Measurements from ENCODE around the gene KHNYN. TPM values are rescaled to one million over a fixed set of nuclear protein-coding genes. Genes with fewer than 3 reads are reported as not detected.

The KHNYN gene
- total RNA-seq, 2 donors from 2014 or later, result 114 to 126 TPM

GRCh38 chr14:24408764-24409163 is 21.0 kb upstream of the KHNYN start:
- Mint-ChIP-seq H3K4me1 (ENCODE audit: low read depth) (no peaks in the 10 kb centered on the region), H3K4me3 (no peak overlapping the region), H3K27ac (no peak overlapping the region), H3K36me3 (ENCODE audit: insufficient read depth in 2 of 2) (no peaks in the 10 kb centered on the region), H3K9me3 (no peaks in the 10 kb centered on the region), H3K27me3 (ENCODE audit: low read depth) (no peaks in the 10 kb centered on the region)
- DNase-seq, result no peak
- no peak for ATAC-seq (replicated peaks in 1 of 2)

GRCh38 chr14:24409192-24409591 is 20.6 kb upstream of the KHNYN start:
- Mint-ChIP-seq H3K27ac (no peak overlapping the region), H3K9me3 (no peaks in the 10 kb centered on the region), H3K4me3 (no peak overlapping the region), H3K27me3 (ENCODE audit: low read depth) (no peaks in the 10 kb centered on the region), H3K36me3 (ENCODE audit: insufficient read depth in 2 of 2) (no peaks in the 10 kb centered on the region), H3K4me1 (ENCODE audit: low read depth) (no peaks in the 10 kb centered on the region)
- DNase-seq (no peak), ATAC-seq (replicated peaks in 1 of 2) (no peak)

GRCh38 chr14:24409956-24410355 is 19.8 kb upstream of the KHNYN start:
- H3K4me1 Mint-ChIP-seq (ENCODE audit: low read depth), result no peaks in the 10 kb centered on the region
- no peaks in the 10 kb centered on the region for H3K27me3 Mint-ChIP-seq (ENCODE audit: low read depth)
- no peak for ATAC-seq (replicated peaks in 1 of 2)
- H3K27ac Mint-ChIP-seq, result no peak overlapping the region
- no peaks in the 10 kb centered on the region for H3K9me3 Mint-ChIP-seq
- H3K36me3 Mint-ChIP-seq (ENCODE audit: insufficient read depth in 2 of 2), result no peaks in the 10 kb centered on the region
- H3K4me3 Mint-ChIP-seq, result no peak overlapping the region
- no peak for DNase-seq

GRCh38 chr14:24411443-24412389 is 18.0 kb upstream of the KHNYN start:
- no peaks in the 10 kb centered on the region for H3K9me3 Mint-ChIP-seq
- peak; percentile 54 to 60 for ATAC-seq (replicated peaks in 1 of 2)
- peak; percentile 30 to 33 for DNase-seq
- no peak overlapping the region for H3K4me3 Mint-ChIP-seq
- H3K27me3 Mint-ChIP-seq (ENCODE audit: low read depth), result no peaks in the 10 kb centered on the region
- H3K36me3 Mint-ChIP-seq (ENCODE audit: insufficient read depth in 2 of 2), result no peaks in the 10 kb centered on the region
- no peak overlapping the region for H3K27ac Mint-ChIP-seq
- no peaks in the 10 kb centered on the region for H3K4me1 Mint-ChIP-seq (ENCODE audit: low read depth)

- peaks cover 2% of the 10 kb centered on the region for H3K27me3 Mint-ChIP-seq (ENCODE audit: low read depth)
- no peak overlapping the region for H3K4me3 Mint-ChIP-seq
- H3K9me3 Mint-ChIP-seq, result no peaks in the 10 kb centered on the region
- no peak overlapping the region for H3K27ac Mint-ChIP-seq
- ATAC-seq (replicated peaks in 1 of 2) (no peak), DNase-seq (no peak)
- no peaks in the 10 kb centered on the region for H3K36me3 Mint-ChIP-seq (ENCODE audit: insufficient read depth in 2 of 2)
- no peaks in the 10 kb centered on the region for H3K4me1 Mint-ChIP-seq (ENCODE audit: low read depth)
Observed at GRCh38 chr14:24414077-24414476, 15.7 kb upstream of the KHNYN start.

GRCh38 chr14:24414732-24415420 is 14.9 kb upstream of the KHNYN start:
- H3K27me3 Mint-ChIP-seq (ENCODE audit: low read depth), result peaks cover 6% of the 10 kb centered on the region
- DNase-seq (no peak), ATAC-seq (replicated peaks in 1 of 2) (no peak)
- H3K36me3 Mint-ChIP-seq (ENCODE audit: insufficient read depth in 2 of 2), result no peaks in the 10 kb centered on the region
- H3K9me3 Mint-ChIP-seq, result no peaks in the 10 kb centered on the region
- H3K4me1 Mint-ChIP-seq (ENCODE audit: low read depth), result no peaks in the 10 kb centered on the region
- H3K27ac Mint-ChIP-seq, result no peak overlapping the region
- no peak overlapping the region for H3K4me3 Mint-ChIP-seq

- DNase-seq (no peak), ATAC-seq (replicated peaks in 1 of 2) (no peak)
- no peaks in the 10 kb centered on the region for H3K36me3 Mint-ChIP-seq (ENCODE audit: insufficient read depth in 2 of 2)
- no peaks in the 10 kb centered on the region for H3K4me1 Mint-ChIP-seq (ENCODE audit: low read depth)
- H3K4me3 Mint-ChIP-seq, result no peak overlapping the region
- H3K9me3 Mint-ChIP-seq, result no peaks in the 10 kb centered on the region
- no peak overlapping the region for H3K27ac Mint-ChIP-seq
- H3K27me3 Mint-ChIP-seq (ENCODE audit: low read depth), result peaks cover 12% of the 10 kb centered on the region
Observed at GRCh38 chr14:24415421-24416253, 14.1 kb upstream of the KHNYN start.

- Mint-ChIP-seq H3K4me3 (no peak overlapping the region), H3K9me3 (no peaks in the 10 kb centered on the region), H3K27ac (no peak overlapping the region), H3K36me3 (ENCODE audit: insufficient read depth in 2 of 2) (no peaks in the 10 kb centered on the region), H3K4me1 (ENCODE audit: low read depth) (no peaks in the 10 kb centered on the region), H3K27me3 (ENCODE audit: low read depth) (peaks cover 12% of the 10 kb centered on the region)
- DNase-seq, result no peak
- no peak for ATAC-seq (replicated peaks in 1 of 2)
Observed at GRCh38 chr14:24416254-24416931, 13.4 kb upstream of the KHNYN start.

- no peaks in the 10 kb centered on the region for H3K4me1 Mint-ChIP-seq (ENCODE audit: low read depth)
- no peaks in the 10 kb centered on the region for H3K36me3 Mint-ChIP-seq (ENCODE audit: insufficient read depth in 2 of 2)
- no peak overlapping the region for H3K4me3 Mint-ChIP-seq
- no peak overlapping the region for H3K27ac Mint-ChIP-seq
- H3K27me3 Mint-ChIP-seq (ENCODE audit: low read depth), result peaks cover 12% of the 10 kb centered on the region
- no peak for ATAC-seq (replicated peaks in 1 of 2)
- no peaks in the 10 kb centered on the region for H3K9me3 Mint-ChIP-seq
- DNase-seq, result no peak
Observed at GRCh38 chr14:24416932-24417619, 12.7 kb upstream of the KHNYN start.

- H3K9me3 Mint-ChIP-seq, result no peaks in the 10 kb centered on the region
Observed at GRCh38 chr14:24417832-24418491, 11.8 kb upstream of the KHNYN start.

GRCh38 chr14:24418492-24418873 is 11.3 kb upstream of the KHNYN start:
- Mint-ChIP-seq H3K4me3 (no peak overlapping the region), H3K27ac (no peak overlapping the region), H3K36me3 (ENCODE audit: insufficient read depth in 2 of 2) (no peaks in the 10 kb centered on the region), H3K27me3 (ENCODE audit: low read depth) (peaks cover 12% of the 10 kb centered on the region), H3K9me3 (no peaks in the 10 kb centered on the region), H3K4me1 (ENCODE audit: low read depth) (no peaks in the 10 kb centered on the region)
- no peak for DNase-seq
- ATAC-seq (replicated peaks in 1 of 2), result no peak

More at GRCh38 chr14:24417832-24418491, 11.8 kb upstream of the KHNYN start:
- Mint-ChIP-seq H3K27me3 (ENCODE audit: low read depth) (peaks cover 12% of the 10 kb centered on the region), H3K36me3 (ENCODE audit: insufficient read depth in 2 of 2) (no peaks in the 10 kb centered on the region), H3K27ac (no peak overlapping the region), H3K4me3 (no peak overlapping the region), H3K4me1 (ENCODE audit: low read depth) (no peaks in the 10 kb centered on the region)
- ATAC-seq (replicated peaks in 1 of 2), result no peak
- DNase-seq, result no peak

- Mint-ChIP-seq H3K4me1 (ENCODE audit: low read depth) (peaks cover 23% of the 10 kb centered on the region), H3K36me3 (ENCODE audit: insufficient read depth in 2 of 2) (no peaks in the 10 kb centered on the region), H3K27ac (no peak overlapping the region), H3K4me3 (no peak overlapping the region), H3K27me3 (ENCODE audit: low read depth) (peaks cover 12% of the 10 kb centered on the region), H3K9me3 (no peaks in the 10 kb centered on the region)
- DNase-seq (no peak), ATAC-seq (replicated peaks in 1 of 2) (no peak)
Observed at GRCh38 chr14:24422261-24422660, 7.5 kb upstream of the KHNYN start.
